NCI-H345 treated with DMSO at 0.1 percent for 48 hours (cell line): ENCODE measurements around the gene ENOX1.
A peak's percentile ranks its signal among the peaks of the same experiment; 100 is the strongest.

Experiments
- DNase-seq: peaks from one replicate; lab custom pipeline; 2025; ENCODE audit not compliant: unreplicated experiment; lab: John Stamatoyannopoulos, UW

Gene ENOX1

DNA sequence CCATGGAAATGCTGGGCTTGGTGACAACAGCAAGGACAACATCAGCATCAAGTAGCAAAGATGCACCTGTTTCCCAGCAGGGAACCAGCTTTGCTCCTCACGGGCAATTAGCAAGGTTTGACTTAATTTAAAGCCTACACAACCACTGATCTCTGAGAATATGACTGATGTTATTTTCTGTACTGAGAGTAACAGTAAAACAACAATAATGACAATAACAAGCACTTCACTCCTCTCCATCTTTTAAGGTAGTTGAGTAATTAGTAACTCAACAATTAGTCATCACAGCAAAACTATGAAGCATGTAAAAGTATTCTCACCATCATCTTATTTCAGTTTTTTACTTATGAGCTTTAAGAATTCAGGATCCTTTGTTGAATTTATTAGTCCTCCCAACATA is 37.3 kb downstream of the ENOX1 start:
- DNase-seq, result peak; percentile 52

DNA sequence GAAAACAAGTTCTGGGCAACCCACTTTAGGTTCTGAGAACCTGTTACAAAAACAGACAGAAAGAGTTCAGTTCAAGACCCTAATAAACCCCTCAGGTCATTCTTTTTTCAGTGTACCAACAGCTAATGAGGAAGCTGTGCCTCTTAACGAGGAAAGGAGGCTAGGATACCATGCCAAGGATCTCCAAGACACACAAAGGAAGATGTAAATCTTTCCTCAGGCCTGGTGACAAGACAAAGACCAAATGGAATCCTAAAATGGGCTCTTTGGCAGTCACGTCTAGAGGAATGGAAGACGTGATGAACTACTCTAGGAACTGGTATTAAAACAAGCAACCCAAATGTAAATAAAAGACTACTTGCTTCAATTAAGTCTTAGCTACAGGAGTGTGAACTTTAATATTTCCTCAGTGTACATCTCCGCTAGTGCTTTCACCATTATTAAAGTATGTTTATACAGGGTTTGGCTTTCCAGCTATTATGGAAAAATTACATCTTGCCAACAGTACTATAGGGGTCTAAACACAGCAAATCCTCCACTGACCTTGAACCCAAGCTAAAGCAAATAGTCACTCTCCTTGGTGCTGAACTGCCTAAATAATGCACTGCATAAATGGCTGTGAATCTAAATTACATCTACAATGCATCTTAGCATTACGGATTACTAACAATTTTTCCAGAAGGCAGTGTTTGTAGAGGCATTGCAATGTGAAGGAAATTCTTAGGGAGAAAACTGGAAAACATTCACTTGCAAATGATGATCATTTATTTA is 42.3 kb downstream of the ENOX1 start:
- DNase-seq, result no peak

DNA sequence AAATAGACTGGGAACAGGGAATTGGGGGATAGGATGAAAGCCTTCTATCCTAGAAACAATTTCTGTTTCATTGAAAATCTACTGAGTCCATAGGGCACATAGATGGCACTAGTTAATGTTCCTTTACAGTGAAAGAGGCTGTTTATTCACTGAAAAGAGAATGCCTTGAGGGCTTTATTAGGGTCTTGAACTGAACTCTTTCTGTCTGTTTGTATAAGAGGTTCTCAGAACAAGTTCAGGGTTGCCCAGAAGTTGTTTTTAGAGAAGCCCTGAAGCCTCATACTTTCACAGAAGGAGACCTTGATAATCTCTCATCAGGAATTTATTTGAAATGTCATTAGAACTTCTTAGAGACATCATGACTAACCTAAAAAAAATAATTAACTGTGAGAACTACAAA is 43.9 kb downstream of the ENOX1 start:
- no peak for DNase-seq

GRCh38 chr13:43737392-43737923 is 49.3 kb downstream of the ENOX1 start:
- no peak for DNase-seq

DNA sequence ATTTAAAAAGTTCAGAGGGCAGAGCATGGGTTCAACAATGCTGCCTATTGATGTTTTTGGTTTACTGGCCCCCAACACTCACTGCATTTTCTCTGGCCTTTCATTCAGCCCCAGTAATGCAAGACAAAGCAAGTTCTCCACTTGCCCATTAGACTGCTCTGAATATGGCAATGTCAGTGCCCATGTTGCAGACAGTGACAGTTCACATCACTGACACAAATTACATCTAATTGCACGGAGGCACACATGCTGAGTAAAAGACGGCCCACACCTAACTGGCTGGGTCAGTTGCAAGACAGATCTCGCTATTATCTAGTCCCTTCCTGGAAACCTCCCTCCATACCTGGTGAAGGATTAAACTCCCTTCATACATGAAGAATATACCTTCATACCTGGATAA is 54.0 kb downstream of the ENOX1 start:
- no peak for DNase-seq

DNA sequence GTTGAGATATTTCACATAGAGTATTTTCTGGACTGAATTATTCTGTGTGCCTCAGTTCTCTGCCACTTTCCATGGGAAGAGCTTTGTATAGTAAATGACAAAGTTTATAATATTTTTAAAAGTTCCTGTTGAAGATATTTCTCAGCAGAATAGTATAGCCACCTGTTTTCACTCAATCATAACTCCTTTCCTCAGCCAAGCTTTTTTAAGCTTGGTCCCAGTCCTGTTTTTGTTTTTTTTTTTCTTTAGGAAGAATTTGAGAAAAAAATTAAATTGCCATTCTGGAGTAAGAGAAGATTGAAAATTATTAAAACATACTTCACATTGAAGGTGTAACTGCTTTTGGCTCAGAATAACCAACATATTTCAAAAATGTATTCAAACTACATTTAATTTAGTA is 55.5 kb downstream of the ENOX1 start:
- no peak for DNase-seq

DNA sequence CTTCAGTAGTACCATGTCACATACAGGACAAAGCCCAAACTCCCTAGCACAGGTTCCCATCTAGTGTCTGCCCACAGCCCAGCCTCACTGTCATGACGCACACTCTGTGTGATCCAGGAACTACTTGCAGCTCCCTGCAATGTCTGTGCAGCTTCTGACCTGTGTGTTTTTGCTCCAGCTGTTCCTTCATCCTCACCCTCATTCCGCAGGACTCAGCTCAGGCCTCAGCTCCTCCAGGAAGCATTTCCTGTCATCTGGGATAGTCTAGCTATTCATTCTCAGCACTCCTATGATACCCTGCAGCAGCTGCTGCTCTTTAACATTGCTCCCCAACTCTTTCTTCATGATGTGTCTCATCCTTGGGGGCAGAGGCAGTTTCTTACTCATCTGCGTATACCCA is 56.1 kb downstream of the ENOX1 start:
- DNase-seq, result no peak

- DNase-seq, result no peak
These were observed 58.4 kb downstream of the ENOX1 start for GRCh38 chr13:43728421-43728820.

DNA sequence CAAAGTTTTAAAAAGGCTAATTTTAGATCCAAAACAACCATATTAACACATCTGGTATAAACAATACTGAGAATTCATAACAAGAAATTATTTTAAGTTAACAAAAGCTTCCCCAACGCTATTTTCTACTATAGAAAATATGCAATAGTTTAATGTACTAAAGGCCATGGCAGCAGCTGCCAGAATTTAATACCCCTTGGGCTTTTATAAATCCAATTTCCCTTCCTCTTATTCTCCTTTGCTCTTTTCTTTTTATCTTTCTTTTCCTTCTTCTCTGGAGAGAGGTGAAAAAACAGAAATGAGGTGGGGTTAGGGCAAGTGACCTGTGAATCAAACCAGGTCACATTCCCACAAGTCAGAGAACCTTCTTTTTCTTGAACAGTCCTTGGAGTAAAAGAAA is 58.9 kb downstream of the ENOX1 start:
- no peak for DNase-seq

- DNase-seq, result no peak
These were observed 61.3 kb downstream of the ENOX1 start for GRCh38 chr13:43725460-43725859.

GRCh38 chr13:43720780-43721397 is 65.9 kb downstream of the ENOX1 start:
- no peak for DNase-seq

DNA sequence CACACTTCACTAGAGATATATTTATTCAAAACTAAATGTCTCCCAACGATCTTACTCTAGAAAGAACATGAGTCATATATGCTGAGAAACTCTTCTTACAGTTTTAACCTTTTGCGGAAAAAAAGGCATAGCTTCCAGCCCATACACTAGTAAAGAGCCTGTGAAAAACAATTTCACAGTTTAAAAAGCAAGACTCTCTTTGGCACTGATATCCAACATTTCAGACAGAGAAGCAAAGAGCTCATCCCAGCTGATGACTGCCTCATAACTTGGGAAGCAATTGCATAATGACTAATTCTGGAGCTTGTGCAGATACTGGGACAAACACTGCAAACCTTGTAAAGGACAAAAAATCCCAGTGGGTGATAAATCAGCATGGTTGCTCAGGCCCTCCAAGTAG is 88.0 kb downstream of the ENOX1 start:
- no peak for DNase-seq

DNA sequence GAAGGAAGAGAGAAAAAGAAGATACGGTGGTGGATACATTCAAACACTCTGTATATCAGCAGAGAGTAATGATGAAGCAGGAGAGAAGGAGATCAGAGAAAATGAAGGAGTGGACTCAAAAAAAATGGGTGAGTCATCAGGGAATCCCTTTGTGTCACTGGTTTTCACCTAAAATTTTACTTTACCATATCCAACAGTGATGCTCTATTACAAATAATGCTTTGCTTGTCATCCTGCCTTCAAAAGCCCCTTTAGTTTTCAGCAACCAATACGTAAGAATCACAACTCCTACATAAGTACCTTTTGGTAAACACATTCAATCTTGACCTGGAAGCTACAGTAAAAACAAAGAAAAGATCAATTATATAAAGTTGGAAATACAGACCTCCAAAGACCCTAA is 88.8 kb downstream of the ENOX1 start:
- DNase-seq, result no peak

DNA sequence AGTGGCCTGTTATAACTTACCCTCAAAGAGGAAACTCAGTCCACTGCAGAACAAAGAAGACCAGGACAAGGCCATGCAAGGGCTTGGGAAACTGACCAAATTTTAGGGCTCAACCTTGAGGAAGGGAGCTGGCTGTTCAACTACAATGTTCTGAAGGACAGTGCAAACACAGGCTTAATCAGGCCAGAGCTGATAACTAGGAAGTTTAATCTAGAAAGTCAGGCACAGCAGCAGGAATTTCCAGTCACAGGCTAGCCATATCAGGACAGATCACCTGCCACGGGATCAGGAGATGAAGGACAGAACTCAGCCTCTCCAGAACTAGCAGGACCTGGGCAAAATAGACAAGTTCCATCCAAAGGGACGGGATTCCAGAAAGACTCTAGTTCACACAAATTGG is 89.4 kb downstream of the ENOX1 start:
- no peak for DNase-seq

DNA sequence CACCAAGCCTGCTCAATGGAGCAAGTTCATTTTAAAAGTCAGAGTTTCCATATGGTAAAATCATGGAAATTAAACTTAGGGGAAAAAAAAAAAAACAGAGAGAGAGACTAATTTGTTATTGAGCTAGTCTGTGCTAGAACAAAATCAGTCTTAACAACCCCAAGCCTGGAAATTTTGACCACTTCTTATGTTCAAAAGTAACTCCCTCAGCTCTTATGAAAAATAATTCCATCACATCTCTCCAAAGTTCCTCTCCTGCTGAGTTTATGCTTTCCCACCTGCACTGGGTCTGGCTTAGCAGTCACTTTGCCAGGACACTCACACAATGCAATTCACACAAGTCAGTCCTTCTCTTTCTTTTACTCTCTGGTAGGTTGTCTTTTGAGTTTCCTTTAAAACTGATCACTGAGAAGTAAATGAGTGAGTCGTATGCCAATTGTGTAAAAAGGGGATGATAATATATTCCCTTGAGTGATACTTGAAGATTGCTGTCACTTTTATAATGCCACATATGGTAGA is 92.6 kb downstream of the ENOX1 start:
- DNase-seq, result no peak

DNA sequence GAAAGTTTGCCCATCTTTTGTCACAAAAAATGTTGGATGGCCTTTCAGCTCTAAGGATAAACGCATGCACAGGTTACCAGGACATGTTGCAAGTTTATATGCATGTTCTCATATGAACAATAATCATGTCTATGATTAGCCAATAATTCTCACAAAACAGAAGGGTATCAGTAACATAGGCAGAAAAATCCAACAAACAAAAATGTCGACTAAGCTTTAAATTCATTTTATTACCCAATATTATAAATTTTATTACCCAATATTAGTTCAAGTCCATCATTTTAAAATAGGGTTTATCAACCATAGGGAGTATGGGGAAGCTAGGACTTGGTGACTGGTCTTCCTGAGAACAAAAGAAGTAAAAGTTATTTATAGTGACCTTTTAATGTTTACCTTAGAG is 93.1 kb downstream of the ENOX1 start:
- DNase-seq, result no peak

DNA sequence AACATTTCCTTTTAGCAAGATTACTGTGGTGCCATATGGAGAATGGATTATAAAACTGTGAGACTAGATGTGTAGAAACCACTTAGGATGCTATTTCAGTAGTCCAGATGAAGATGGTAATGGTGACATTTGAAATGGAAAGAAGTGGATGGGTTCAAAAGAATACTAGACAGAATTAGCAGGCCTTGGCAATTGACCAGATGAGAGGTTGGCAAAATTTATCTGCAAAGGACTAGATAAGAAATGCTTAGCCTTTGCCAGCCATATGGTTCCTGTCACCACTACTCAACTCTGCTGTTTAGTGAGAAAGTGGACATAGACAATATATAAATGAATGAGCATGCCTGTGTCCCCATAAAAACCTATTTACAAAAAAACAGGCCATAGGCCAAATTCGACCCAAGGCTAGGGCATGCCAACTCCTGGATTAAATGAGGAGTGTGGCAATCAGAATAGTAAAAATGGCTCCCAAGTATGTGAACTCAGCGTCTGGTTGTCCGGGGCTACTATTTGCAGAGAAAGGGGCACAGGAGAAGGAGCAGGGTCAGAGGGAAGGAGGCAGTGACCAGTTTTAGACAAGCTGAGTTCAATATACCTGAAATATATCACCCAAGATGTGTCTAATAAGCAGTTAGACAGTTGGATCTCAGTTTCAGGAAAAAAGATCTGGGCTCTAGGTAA is 98.4 kb downstream of the ENOX1 start:
- no peak for DNase-seq

DNA sequence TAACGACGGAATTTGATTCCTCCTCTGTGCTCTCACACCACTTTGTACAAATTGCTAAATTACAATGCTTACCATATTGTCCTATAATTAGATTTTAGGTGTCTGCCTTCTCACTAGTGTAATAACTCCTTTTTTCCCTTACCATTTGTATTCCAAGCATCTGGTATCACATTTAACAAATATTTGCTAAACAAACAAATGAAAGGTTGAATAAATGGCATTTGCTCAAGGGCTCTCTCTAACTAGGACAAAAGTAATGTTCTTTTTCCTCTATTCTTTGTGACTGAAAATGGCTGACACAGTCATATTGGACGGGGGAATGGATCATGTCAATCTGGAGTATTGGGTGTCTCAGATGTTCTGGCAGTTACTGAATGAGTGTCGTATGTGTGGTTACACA is 99.7 kb downstream of the ENOX1 start:
- no peak for DNase-seq

GRCh38 chr13:43686557-43686956 is 100.2 kb downstream of the ENOX1 start:
- no peak for DNase-seq

DNA sequence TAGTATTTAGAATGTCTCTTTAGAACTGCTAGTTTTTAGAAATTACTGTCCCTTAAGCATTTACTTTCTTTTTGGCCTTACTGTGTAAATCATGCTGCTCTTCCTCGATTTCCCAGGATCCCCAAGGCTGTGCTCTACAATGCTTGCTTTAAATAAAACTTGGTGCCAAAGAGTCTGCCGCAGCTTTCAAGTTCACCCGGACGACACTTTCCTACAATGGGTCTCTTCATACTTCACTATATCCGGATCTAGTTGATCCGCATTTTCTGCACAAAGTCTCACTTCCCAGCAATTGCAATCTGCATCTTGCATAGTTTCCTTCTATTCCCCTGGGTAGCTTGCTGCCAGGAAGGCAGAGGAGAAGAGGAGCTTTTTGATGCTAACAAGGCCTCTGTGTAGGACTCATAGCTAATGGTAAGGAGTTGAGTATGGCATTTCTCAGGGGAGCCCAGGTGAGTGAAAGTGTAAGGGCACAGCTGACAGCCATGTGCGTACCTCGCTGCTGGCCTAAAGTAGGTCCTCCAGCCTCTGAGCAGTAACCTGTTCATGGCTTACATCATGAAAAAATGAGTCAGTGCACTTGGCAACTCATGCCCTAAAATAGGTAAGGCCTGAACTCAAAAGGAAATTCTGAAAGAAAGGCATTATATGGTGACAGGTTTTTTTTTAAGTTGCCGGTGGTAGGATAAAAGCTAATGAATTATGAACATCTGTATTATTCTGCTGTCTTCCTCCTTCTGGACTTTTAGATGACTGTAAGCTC is 101.6 kb downstream of the ENOX1 start:
- no peak for DNase-seq

DNA sequence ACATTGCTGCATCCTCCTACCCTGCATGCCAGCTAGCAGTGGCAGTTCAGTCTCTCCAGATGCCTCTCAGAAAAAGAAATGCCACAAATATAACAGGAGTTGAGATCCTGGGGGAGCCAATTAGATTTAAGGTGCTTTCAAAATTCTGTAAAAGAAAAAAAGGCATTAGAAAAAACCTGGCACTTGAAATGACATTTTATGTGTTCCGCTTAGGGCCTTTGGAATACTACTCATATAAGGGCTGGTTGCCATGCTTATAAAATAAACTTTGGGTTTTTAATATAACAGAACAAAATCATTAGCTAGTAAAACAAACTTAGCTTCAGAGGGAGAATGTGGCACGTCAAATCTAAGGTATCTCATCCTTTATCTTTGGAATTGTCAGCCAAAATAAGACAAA is 104.1 kb downstream of the ENOX1 start:
- DNase-seq, result no peak
